Fibroblast of the conjunctiva (primary cell): ENCODE results near the gene BRD9.

Source experiments
- DNase-seq: peaks from one replicate; pipeline ENCODE4 v3.0.0-alpha.2; 2010; ENCODE audit warnings: low read depth

Gene BRD9

GRCh38 chr5:878125-878524 is 14.5 kb downstream of the BRD9 start:
- DNase-seq: no peak

DNA sequence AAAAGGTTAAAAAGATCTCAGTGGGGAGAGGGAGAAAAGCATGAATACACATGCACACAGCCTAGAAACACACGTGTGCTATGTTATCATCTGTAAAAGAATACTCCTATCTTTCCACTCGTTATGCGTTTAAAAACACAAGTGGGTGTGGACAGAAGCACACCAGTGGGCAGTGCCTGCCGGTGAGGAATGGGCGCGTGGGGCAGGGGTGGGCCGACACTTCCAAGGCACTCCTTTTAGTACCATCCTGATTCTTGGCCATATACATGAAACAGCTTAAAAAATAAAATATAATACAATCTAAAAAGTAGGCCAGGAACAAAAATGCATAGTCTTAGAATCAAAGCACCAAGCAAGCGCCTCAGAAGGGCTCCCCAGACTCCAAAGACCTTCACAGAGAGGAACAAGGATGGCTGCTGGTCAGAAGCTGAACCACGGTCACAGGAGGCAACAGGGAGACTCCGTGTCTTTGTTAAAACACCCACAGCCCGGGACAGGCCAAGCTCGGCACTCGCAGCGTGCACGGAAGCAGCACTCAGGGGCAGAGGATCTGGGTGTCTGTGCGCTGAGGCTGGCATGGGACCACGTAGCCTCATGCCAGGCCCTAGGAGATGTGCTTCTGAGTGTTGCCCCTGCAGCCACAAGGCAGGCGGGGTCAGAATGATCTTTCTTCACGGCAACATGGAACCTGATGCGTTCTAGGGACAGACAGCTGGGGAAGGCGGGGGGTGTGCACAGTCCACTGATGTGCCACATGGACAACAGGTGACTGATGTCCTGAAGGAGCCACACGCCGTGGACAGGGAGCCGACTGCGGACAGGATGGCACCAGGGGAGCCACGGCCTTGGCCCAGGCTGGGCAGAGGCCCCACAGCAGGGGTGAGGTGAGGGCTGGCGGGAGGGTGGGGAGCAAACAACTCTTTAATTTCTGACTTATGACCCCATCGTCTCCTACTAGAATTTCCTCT is 15.9 kb downstream of the BRD9 start:
- no peak for DNase-seq

DNA sequence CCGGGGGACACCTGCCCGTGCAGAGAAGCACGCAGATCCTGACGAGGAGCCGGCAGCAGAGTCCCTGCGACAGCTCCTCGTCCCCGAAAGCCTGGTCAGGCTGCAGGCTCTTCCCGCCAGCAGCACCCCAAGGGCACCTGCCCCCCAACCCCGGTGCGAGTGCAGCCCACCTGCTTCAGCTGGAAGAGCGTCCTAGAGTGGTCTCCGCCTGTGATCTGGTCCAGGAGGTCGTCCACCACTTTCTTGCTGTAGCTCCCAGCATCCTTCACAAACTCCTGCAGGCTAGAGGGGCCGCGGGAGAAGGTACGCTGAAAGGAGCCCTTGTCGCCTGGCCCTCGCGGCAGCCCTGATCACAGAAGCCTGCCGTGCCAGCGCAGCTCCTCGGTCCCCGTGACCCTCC is 16.7 kb downstream of the BRD9 start:
- no peak for DNase-seq

DNA sequence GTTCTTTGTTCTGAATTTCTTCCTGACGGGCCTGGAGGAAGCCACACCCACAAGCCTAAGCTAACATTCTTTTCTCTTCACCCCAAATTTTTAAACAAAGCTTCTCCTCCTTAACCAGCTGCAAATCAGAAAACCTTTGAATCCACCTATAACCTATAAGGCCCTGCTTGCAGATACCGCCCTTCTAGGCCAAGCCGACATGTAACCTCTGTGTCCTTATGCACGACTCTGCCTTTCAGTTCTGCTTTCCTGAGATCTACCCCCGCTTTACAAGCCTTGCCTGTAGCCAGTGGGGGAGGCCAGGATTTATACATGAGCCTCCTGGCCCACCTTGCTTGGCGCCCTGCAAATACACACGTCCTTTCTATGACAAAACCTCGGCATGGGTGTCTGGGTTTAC is 19.3 kb downstream of the BRD9 start:
- DNase-seq: no peak

DNA sequence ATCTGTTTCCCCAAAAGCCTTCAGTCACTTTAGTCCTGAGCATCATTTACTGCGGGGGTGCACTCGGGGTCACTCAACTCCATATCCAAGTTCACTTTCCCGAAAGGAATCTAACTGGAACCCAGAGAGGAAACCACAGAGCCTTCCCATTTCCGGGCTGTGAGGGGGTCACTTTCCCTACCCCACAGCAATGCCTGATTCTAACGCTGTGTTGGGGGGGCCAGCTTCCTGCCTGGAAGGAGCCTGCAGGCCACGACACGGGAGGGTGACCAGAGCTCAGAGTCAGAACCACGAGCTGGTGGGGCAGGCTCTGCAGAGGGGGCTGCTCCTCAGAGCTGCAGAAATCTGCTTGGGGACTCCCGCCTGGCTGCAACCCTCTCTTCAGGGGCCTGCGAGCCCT is 20.3 kb downstream of the BRD9 start:
- DNase-seq: no peak

DNA sequence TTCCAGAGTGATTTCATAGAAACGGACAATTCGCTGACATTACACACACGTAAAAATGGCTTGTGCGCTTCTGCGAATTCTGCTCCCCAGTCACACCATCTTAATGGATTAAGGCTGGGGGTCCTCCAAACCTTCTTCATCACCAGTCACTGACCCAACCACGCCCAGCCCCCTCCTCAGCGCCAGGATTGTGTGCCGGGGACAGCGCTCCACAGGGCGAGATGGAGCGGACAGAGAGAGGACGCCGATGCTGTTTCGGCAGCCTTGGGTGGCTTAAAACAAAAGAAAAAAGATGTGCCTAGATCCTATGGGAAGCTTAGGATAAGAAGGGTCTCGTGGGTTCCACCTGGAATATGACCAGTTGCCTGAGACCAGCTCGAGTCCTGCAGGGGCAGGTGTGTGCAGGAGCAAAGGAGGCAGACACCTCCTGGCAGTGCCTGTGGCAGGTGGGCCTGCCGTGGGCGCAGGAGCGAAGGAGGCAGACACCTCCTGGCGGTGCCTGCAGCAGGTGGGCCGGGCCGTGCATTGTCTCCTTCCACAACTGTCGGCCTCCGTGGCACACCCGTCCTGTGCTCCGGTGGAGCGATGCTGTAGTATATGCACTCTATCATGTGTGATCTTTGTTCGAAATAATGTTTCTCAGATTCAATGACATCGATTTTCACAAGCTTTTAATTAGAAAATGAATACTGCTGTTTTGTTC is 20.9 kb downstream of the BRD9 start:
- DNase-seq: no peak

- no peak for DNase-seq
These were observed 21.6 kb downstream of the BRD9 start for GRCh38 chr5:870956-871355.

GRCh38 chr5:868428-869135 is 24.0 kb downstream of the BRD9 start:
- no peak for DNase-seq

DNA sequence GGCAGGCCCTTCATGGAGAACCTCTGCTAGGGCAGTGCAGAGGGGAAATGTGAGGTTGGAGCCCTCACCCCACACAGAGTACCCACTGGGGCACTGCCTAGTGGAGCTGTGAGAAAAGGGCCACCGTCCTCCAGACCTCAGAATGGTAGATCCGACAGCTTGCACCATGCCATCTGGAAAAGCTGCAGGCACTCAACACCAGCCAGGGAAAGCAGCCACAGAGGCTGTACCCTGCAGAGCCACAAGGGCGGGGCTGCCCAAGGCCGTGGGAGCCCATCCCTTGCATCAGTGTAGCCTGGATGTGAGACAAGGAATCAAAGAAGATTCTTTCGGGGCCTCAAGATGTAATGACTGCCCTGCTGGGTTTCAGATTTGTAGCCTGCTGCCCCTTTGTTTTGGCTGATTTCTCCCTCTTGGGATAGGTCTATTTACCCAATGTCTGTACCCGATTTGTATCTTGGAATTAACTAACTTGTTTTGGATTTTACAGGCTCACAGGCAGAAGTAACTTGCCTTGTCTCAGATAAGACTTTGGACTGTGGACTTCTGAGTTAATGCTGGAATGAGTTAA is 25.2 kb downstream of the BRD9 start:
- DNase-seq: no peak

GRCh38 chr5:865771-866170 is 26.8 kb downstream of the BRD9 start:
- no peak for DNase-seq

GRCh38 chr5:865168-865521 is 27.5 kb downstream of the BRD9 start:
- DNase-seq: no peak

DNA sequence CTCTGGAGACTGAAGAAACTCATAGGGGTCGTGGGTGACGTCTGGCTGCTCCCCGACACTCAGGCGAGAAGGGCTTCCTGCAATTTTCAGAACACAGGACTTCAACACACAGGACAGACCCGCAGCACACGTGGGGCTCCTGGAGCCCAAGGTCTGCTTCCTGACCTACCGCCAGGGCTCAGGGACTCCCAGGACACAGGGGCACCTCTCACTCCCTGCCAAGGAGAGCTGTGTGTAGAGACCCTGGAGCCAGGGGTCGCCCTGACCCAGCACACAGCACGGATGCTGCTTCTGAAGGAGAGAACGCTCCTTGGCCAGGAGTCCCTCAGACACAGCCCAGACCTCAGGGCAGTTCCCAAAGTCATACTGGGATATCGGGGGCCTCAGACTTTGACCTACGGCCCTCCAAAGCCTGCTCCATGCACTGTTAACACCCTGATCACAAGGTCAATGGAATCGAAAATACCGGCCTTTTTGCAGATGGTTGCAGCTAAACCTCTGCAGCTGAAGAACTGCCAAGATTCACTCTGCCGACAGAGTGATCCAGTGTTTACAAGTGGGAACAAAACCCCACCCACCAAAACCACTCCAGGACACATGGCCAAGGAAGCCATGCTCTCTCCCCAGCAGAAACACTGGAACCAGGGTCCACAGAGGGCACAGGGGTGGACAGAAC is 28.0 kb downstream of the BRD9 start:
- DNase-seq: no peak

DNA sequence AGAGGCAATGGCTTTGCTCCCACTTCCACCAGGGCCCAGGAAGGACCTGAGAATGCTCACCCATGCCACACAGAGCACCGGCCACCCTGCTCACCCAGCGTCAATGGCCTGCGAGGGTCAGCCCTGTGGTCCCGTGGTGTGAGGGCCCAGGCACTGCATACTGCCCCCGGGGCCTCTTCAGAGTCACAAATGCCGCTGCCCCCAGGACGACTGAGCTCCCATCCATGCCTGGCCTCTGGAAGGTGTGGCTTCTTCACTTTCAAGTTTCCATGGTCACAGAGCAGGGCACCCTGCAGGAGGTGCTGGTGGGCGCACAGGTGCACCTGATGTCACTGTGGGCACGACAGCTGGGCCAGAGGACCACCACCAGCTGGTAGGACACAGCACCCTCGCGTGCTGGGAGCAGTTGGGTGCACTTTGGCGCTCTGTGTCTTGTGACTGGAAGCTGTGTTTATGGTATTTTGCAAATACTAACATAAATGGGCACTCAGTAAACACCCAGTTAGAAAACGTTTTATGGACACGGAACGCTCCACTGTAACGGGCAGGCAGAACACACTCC is 29.3 kb downstream of the BRD9 start:
- no peak for DNase-seq

GRCh38 chr5:862367-863243 is 30.0 kb downstream of the BRD9 start:
- no peak for DNase-seq

- no peak for DNase-seq
These were observed 30.9 kb downstream of the BRD9 start for GRCh38 chr5:861442-862366.

GRCh38 chr5:860506-861150 is 32.0 kb downstream of the BRD9 start:
- DNase-seq: no peak

GRCh38 chr5:859798-860296 is 32.8 kb downstream of the BRD9 start:
- DNase-seq: no peak

GRCh38 chr5:859391-859790 is 33.2 kb downstream of the BRD9 start:
- DNase-seq: no peak

- no peak for DNase-seq
These were observed 33.9 kb downstream of the BRD9 start for GRCh38 chr5:858726-859125.
